Skeletal muscle satellite cell (primary cell): ENCODE data around the gene HARBI1.

Experiments
- H3K27me3 ChIP-seq: 2 replicates; pipeline ENCODE4 v1.7.0; 2013; ENCODE audit warnings: low read length; ENCODE audit not compliant: control insufficient read depth, insufficient read depth
- H3K36me3 ChIP-seq: 2 replicates; pipeline ENCODE4 v1.7.0; 2013; ENCODE audit warnings: mild to moderate bottlenecking, control low read depth, low read length; ENCODE audit not compliant: insufficient read depth
- H3K4me1 ChIP-seq: 2 replicates; pipeline ENCODE4 v1.7.0; 2013; ENCODE audit warnings: low read length; ENCODE audit not compliant: control insufficient read depth, insufficient read depth
- H3K4me2 ChIP-seq: 2 replicates; pipeline ENCODE4 v1.7.0; 2013; ENCODE audit warnings: mild to moderate bottlenecking, low read length
- H3K4me3 ChIP-seq: 2 replicates; pipeline ENCODE4 v1.7.0; 2013; ENCODE audit warnings: low read length
- H3K9ac ChIP-seq: 2 replicates; pipeline ENCODE4 v1.7.0; 2013; ENCODE audit warnings: mild to moderate bottlenecking, low read depth, low read length, moderate library complexity
- H3K9me3 ChIP-seq: replicated peaks from 2 replicates; pipeline ENCODE4 v1.7.0; 2013; ENCODE audit warnings: mild to moderate bottlenecking, control low read depth, low read length

HARBI1 gene

DNA sequence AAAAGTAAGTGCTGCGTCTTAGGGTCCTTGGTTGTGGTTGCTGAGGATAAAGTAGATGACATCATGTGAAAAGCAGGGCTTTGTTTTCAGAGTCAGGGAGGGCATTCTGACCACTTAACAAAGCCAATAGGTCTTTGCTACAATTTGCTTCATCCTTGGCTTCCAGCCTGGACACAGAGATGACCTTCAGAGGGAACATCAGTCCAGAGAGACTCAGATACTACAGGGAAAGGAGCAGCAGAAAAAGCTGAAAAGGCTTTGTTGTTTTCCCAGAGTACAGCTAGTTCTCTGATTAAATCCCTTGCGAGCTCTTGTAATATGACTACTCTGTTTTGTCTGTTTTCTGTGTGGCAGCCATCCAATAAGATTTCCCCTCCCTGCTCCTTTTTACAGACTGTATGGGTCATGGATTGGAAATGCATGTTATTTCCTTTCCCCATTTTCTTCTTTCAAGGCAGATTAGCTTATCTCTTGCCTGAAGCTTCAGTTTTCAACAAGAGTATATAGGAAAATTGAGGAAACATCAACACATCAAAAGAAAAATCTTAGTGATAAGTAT is 32.2 kb upstream of the HARBI1 start:
- Histone ChIP-seq H3K9ac (peak overlapping the region; percentile 75), H3K27me3 (no peaks in the 10 kb centered on the region), H3K36me3 (peaks cover 28% of the 10 kb centered on the region), H3K4me2 (peak overlapping the region; percentile 64), H3K4me1 (peaks cover 30% of the 10 kb centered on the region), H3K9me3 (no peaks in the 10 kb centered on the region), H3K4me3 (peak overlapping the region; percentile 11)

DNA sequence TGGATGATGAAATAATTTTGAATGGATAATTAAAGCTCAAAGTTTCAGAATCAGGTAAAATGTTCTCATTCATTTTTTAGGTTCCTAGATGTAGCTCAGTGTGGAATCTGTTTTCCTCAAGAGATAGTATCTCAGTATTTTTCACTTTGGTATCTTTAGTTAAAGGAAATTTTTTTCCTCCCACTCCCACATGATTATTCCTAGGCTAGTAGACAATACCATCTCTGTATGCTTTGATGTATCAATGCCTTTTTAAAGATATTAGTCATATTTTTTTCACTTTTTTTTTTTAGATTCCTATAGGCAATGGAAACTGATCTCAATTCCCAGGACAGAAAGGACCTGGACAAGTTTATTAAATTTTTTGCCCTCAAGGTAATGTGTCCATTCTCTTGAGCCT is 27.0 kb upstream of the HARBI1 start:
- H3K4me2 ChIP-seq = no peak overlapping the region
- no peak overlapping the region for H3K9ac ChIP-seq
- no peaks in the 10 kb centered on the region for H3K27me3 ChIP-seq
- peaks cover 16% of the 10 kb centered on the region for H3K4me1 ChIP-seq
- no peaks in the 10 kb centered on the region for H3K9me3 ChIP-seq
- no peak overlapping the region for H3K4me3 ChIP-seq
- peaks cover 9% of the 10 kb centered on the region for H3K36me3 ChIP-seq

DNA sequence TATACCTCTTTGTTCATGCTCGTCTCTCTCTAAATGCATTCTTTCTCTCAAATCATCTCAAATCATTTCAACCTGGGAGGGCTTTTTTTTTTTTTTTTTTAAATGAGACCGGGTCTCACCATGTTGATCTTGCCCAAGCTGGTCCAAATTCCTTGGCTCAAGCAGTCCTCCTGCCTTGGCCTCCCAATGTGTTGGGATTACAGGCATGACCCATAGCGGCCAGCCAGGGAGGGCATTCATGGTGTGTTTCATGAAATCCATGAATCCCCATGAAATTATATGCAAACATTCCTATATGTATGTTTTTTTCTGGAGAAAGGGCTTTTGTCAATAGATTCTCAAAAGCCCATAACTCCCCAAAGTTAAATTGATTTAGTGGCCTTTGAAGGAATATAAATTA is 26.5 kb upstream of the HARBI1 start:
- no peak overlapping the region for H3K9ac ChIP-seq
- H3K4me3 ChIP-seq = no peak overlapping the region
- H3K4me1 ChIP-seq = peaks cover 12% of the 10 kb centered on the region
- H3K4me2 ChIP-seq = no peak overlapping the region
- H3K36me3 ChIP-seq = peaks cover 9% of the 10 kb centered on the region
- no peaks in the 10 kb centered on the region for H3K27me3 ChIP-seq
- no peaks in the 10 kb centered on the region for H3K9me3 ChIP-seq

DNA sequence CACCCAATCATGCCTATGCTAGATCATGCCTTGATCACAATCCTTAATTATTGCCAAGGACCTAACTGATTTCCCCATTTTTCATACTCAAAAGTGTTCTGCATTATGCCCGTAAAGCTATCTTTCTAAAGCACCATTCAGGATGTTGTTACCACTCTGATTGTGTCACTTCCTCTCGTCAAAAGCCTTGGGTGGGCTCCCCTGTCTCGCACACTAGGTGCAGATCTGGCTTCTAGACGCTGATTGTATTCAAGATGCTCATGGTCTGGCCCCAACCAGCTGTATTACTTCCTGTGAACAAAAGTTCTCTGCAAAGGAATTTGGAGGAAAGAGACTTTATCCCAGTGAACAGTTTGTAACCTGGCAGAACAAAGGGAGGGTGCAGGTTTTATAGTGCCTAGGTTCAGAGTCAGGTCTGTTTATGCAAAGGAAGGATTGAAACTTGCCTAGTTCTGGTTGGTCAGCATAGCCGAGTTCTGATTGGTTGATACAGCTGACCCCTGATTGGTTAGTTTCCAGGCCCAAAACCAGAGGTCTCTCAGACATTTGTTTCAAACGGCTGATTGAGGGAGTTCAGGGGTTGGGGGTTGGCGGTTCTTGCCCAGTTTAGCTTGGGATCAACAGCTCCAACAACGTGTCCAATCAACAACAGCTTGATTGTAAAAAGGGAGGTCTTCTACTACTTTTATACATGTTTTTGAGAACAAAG is 25.8 kb upstream of the HARBI1 start:
- no peak overlapping the region for H3K9ac ChIP-seq
- H3K4me2 ChIP-seq = no peak overlapping the region
- peaks cover 9% of the 10 kb centered on the region for H3K36me3 ChIP-seq
- no peaks in the 10 kb centered on the region for H3K27me3 ChIP-seq
- peaks cover 4% of the 10 kb centered on the region for H3K4me1 ChIP-seq
- no peaks in the 10 kb centered on the region for H3K9me3 ChIP-seq
- no peak overlapping the region for H3K4me3 ChIP-seq

DNA sequence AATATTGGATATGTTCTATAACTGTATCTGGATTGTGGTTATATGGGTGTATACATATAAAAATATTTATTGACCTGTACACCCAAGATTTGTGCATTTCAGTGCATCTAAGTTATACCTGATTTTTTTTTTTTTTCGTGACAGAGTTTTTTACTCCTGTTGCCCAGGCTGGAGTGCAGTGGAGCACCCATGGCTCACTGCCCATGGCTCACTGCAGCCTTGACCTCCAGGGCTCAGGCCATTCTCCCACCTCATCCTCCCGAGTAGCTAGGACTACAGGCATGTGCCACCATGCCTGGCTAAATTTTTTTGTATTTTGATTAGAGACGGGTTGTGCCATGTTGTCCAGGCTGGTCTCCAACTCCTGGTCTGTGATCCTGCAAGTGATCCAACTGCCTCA is 24.6 kb upstream of the HARBI1 start:
- Histone ChIP-seq H3K36me3 (peaks cover 5% of the 10 kb centered on the region), H3K4me2 (no peak overlapping the region)

DNA sequence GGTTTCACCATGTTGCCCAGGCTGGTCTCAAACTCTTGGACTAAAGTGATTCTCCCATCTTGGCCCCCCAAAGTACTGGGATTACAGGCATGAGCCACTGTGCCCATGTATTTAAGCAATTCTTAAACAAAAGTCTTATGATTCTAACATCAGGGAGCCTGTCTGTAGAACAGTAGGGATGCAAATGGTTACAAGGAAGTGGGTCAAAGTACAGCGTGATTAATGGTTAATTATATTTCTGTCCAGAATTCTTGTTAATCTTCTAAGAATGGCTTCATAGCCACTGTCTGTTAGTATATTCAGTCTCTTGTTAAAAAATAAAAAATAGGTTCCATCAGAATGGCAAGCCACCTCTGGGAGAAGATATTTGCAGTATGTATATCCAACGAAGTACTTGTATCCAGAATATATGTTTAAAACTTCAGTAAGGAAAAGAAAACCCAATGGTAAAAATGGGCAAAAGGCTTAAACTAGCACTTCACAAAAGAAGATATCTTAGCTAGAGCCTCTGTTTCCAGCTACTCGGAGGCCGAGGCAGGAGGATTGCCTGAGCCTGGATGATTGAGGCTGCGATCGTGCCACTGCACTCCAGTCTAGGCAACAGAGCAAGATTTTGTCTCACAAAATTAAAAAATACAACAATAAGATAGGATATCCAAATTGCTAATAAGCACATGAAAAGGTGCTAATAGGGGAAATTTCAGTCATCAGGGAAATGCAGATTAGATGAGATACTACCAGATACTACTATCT is 23.2 kb upstream of the HARBI1 start:
- H3K9ac ChIP-seq = no peak overlapping the region
- H3K9me3 ChIP-seq = no peaks in the 10 kb centered on the region
- H3K36me3 ChIP-seq = peaks cover 5% of the 10 kb centered on the region
- H3K4me2 ChIP-seq = no peak overlapping the region
- H3K4me1 ChIP-seq = no peaks in the 10 kb centered on the region
- H3K27me3 ChIP-seq = no peaks in the 10 kb centered on the region
- H3K4me3 ChIP-seq = no peak overlapping the region

More for the DNA sequence above, 24.6 kb upstream of the HARBI1 start:
- Histone ChIP-seq H3K4me1 (no peaks in the 10 kb centered on the region), H3K9ac (no peak overlapping the region), H3K4me3 (no peak overlapping the region), H3K9me3 (no peaks in the 10 kb centered on the region), H3K27me3 (no peaks in the 10 kb centered on the region)

DNA sequence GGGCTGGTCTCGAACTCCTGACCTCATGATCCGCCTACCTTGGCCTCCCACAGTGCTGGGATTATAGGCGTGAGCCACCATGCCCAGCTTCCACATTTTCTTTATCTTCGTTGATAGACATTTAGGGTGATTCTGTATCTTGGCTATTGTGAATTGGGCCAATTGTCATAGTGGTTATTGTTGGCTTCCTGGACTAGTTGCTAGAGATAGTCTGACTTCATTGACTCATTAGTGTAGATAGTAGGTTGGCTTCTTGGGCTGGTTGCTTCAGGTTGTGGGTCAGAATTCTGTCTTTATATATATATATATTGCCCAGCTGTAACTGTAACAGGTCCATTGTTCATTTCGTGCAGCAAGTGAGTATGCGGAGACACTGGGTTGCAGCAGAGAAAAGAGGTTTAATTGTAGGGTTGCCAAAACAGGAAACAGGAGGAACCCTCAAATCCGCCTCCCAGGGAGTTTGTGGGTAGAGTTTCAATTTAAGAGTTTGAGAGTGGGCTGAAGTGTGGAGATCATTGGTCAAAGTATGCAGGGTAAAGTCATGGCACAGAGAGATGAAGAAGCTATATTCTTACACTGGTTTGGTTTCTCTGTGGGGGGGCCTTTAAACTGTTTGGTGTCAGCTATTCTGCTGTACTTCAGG is 22.3 kb upstream of the HARBI1 start:
- Histone ChIP-seq H3K4me3 (no peak overlapping the region), H3K4me2 (no peak overlapping the region), H3K9me3 (no peaks in the 10 kb centered on the region), H3K27me3 (no peaks in the 10 kb centered on the region), H3K36me3 (peaks cover 5% of the 10 kb centered on the region), H3K9ac (no peak overlapping the region), H3K4me1 (no peaks in the 10 kb centered on the region)

- no peak overlapping the region for H3K4me2 ChIP-seq
- no peaks in the 10 kb centered on the region for H3K27me3 ChIP-seq
- H3K4me1 ChIP-seq = no peaks in the 10 kb centered on the region
- no peak overlapping the region for H3K9ac ChIP-seq
- no peak overlapping the region for H3K4me3 ChIP-seq
- H3K36me3 ChIP-seq = peaks cover 2% of the 10 kb centered on the region
- no peaks in the 10 kb centered on the region for H3K9me3 ChIP-seq
Measured at GRCh38 chr11:46637546-46637945, 20.5 kb upstream of the HARBI1 start.

DNA sequence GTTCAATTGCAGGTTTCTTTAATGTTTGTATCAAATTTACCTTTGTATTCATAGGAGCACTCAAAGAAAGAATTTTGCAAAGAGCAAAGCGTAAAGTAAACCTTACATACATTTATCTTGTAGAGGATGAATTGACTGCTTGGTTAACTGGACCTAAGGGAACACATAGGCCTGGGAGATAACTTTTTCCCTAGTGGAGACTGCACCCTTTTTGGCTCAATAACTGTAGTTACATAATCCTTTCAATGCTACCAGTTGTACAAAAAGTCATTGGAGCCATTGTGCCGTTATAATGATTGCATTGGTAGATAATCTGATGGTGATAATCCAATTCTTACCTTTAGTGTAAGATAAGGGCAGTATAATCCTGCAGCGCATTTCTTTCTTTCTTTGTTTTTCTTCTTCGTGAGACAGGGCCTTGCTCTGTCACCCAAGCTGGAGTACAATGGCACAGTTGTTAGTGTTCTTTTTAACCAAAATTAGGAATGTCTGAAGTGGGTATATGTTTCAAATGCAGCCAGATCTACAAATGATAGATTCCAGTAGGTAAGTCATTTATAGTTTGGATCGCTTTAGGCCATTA is 18.6 kb upstream of the HARBI1 start:
- H3K9ac ChIP-seq = no peak overlapping the region
- H3K4me1 ChIP-seq = no peaks in the 10 kb centered on the region
- H3K27me3 ChIP-seq = no peaks in the 10 kb centered on the region
- H3K4me3 ChIP-seq = no peak overlapping the region
- peaks cover 9% of the 10 kb centered on the region for H3K36me3 ChIP-seq
- H3K4me2 ChIP-seq = no peak overlapping the region
- H3K9me3 ChIP-seq = no peaks in the 10 kb centered on the region

GRCh38 chr11:46633291-46634217 is 16.5 kb upstream of the HARBI1 start:
- Histone ChIP-seq H3K27me3 (no peaks in the 10 kb centered on the region), H3K4me3 (no peak overlapping the region), H3K36me3 (peaks cover 18% of the 10 kb centered on the region), H3K4me1 (no peaks in the 10 kb centered on the region), H3K9ac (no peak overlapping the region), H3K4me2 (no peak overlapping the region), H3K9me3 (no peaks in the 10 kb centered on the region)
